HUES48 (cell line): ENCODE results near the gene MRPL28.
A peak's percentile ranks its signal among the peaks of the same experiment; 100 is the strongest.
"Not testable (repeated sequence)": the region's sequence is repeated elsewhere in the genome, so short reads cannot be mapped to it uniquely, and the experiment has no call there.

ENCODE experiments used
- H3K27ac ChIP-seq: one replicate; pipeline ENCODE4 v1.7.0; 2013; ENCODE audit warnings: low read depth, low read length, inconsistent platforms
- H3K27me3 ChIP-seq: 2 replicates; pipeline ENCODE4 v1.6.1; 2013; ENCODE audit warnings: mild to moderate bottlenecking, low read length; ENCODE audit not compliant: control insufficient read depth, insufficient read depth
- H3K36me3 ChIP-seq: 2 replicates; pipeline ENCODE4 v1.6.1; 2013; ENCODE audit warnings: low read length; ENCODE audit not compliant: control insufficient read depth, insufficient read depth
- H3K4me1 ChIP-seq: 2 replicates; pipeline ENCODE4 v1.6.1; 2013; ENCODE audit warnings: mild to moderate bottlenecking, low read length; ENCODE audit not compliant: control insufficient read depth, insufficient read depth
- H3K4me3 ChIP-seq: 2 replicates; pipeline ENCODE4 v1.5.1; 2013; ENCODE audit warnings: mild to moderate bottlenecking, low read depth, low read length
- H3K9ac ChIP-seq: 2 replicates; pipeline ENCODE4 v1.6.1; 2013; ENCODE audit warnings: mild to moderate bottlenecking, low read depth, low read length, moderate library complexity
- H3K9me3 ChIP-seq: 2 replicates; pipeline ENCODE4 v1.6.1; 2013; ENCODE audit warnings: low read length; ENCODE audit not compliant: control insufficient read depth, insufficient read depth

Gene MRPL28

DNA sequence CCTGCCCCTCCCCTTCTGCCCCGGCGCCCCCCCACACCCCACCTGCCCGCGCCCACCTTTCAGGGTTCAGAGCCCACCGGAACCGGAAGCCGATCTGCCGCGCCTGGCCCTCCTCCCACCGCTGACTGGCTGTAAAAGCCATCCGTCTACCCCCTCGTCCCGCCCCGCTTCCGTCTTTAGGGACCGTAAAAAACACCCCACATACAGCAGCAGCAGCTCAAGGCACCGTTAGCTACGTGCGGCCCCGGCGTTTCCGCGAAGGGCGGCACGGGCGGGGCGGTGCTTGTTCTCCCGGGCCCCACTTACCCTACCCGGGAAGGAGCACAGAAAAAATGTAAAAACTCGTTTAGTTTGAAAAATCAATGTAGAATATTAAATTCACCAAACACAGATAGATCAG, at the start of gene MRPL28:
TSS of gene MRPL28 (minus strand) at position 96 of the 400 bp plus-strand sequence. CDS start 320 bp downstream, outside the sequence.
- H3K9me3 ChIP-seq = no peaks in the 10 kb centered on the region
- no peaks in the 10 kb centered on the region for H3K27me3 ChIP-seq
- H3K9ac ChIP-seq = 0 out of 2 replicates have a peak within 1 kb of the TSS, but pooled peaks have one; percentile 21
- peak within 1 kb of the TSS; percentile 66 for H3K27ac ChIP-seq
- H3K36me3 ChIP-seq = peaks cover 72% of the 10 kb centered on the region
- H3K4me3 ChIP-seq = peak within 1 kb of the TSS; percentile 77
- 0 out of 2 replicates have a peak, but pooled peaks cover 3% of the 10 kb centered on the region for H3K4me1 ChIP-seq

- not testable (repeated sequence) for H3K4me3 ChIP-seq, H3K27ac ChIP-seq
- H3K36me3 ChIP-seq = peaks cover 17% of the 10 kb centered on the region; the same call in 1 of the 2 replicates
Measured at GRCh38 chr16:415170-415498, 44.8 kb upstream of the MRPL28 start.

DNA sequence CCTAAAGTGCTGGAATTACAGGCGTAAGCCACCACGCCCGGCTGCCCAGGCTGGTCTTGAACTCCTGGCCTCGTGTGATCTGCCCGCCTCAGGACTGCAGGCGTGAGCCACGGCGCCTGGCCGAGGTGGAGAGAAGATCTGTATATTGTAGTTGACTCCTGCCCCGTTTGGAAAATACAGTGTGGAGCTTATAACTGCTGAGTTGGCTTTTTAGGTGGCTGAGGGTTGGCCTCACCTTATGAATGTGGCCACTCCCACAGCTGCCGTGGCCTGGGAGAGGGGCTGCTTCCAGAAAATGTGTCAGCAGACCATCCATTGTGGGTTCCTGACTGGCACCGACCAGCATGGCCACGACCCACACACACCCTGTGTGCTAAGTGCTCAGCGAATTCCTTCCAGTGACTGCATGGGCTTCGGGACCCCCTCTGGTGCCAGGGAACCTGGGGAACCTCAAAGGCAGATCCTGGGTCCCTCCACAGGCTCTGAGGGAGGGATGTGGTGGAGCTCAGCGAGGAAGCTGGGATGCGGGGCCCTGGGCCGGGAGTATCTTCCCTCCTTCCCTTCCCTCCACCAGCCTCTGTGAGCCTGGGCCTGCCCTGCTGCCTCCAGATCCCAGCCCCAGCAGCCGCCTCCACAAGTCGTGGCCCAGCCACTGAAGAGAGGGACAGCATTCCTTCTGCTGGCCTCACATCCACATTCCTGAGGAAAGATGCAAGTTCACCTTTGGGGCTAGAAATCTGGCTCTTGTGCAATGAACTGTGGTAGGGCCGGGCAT, 44.2 kb upstream of the MRPL28 start:
- H3K27me3 ChIP-seq = no peaks in the 10 kb centered on the region
- H3K4me1 ChIP-seq = no peaks in the 10 kb centered on the region
- no peak overlapping the region for H3K9ac ChIP-seq
- H3K9me3 ChIP-seq = no peaks in the 10 kb centered on the region
- H3K36me3 ChIP-seq = peaks cover 17% of the 10 kb centered on the region; the same call in 1 of the 2 replicates
- H3K27ac ChIP-seq = no peak overlapping the region
- H3K4me3 ChIP-seq = no peak overlapping the region

More at GRCh38 chr16:415170-415498, 44.8 kb upstream of the MRPL28 start:
- H3K9ac ChIP-seq, H3K4me1 ChIP-seq, H3K27me3 ChIP-seq, H3K9me3 ChIP-seq: not testable (repeated sequence)

GRCh38 chr16:411576-412265, 41.4 kb upstream of the MRPL28 start:
- peaks cover 17% of the 10 kb centered on the region; the same call in 1 of the 2 replicates for H3K36me3 ChIP-seq
- H3K9ac ChIP-seq = no peak overlapping the region
- no peaks in the 10 kb centered on the region for H3K9me3 ChIP-seq
- no peak overlapping the region for H3K27ac ChIP-seq
- H3K4me1 ChIP-seq = no peaks in the 10 kb centered on the region
- H3K27me3 ChIP-seq = no peaks in the 10 kb centered on the region
- H3K4me3 ChIP-seq = no peak overlapping the region

DNA sequence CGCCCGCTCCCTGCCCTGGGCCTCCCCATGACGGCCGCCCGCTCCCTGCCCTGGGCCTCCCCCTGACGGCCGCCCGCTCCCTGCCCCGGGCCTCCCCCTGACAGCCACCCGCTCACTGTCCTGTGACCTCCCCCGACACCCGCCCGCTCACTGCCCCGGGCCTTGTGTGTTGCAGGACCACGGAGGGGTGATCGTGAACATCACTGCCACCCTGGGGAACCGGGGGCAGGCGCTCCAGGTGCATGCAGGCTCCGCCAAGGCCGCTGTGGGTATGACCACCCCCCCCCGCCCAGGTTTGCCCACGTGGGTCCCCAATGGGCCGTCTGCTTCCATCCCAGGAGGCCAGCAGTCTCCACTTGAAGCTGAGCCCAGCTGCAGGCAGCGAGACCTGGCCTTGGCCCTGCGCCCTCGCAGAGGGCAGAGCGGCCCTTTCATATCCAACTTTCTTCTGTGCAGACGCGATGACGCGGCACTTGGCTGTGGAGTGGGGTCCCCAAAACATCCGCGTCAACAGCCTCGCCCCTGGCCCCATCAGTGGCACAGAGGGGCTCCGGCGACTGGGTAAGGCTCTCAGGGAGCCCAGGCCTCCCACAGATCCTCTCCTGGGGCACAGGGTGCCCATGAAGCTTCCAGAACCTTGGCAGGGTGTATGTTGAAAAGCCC, 40.3 kb upstream of the MRPL28 start:
- Histone ChIP-seq H3K9ac (no peak overlapping the region), H3K4me1 (no peaks in the 10 kb centered on the region), H3K27ac (no peak overlapping the region), H3K9me3 (no peaks in the 10 kb centered on the region), H3K4me3 (no peak overlapping the region), H3K27me3 (no peaks in the 10 kb centered on the region), H3K36me3 (peaks cover 17% of the 10 kb centered on the region; the same call in 1 of the 2 replicates)

GRCh38 chr16:407253-407652, 36.9 kb upstream of the MRPL28 start:
- Histone ChIP-seq H3K27ac (no peak overlapping the region), H3K27me3 (no peaks in the 10 kb centered on the region), H3K9me3 (no peaks in the 10 kb centered on the region), H3K4me1 (no peaks in the 10 kb centered on the region), H3K36me3 (peaks cover 17% of the 10 kb centered on the region; the same call in 1 of the 2 replicates), H3K4me3 (no peak overlapping the region), H3K9ac (no peak overlapping the region)

DNA sequence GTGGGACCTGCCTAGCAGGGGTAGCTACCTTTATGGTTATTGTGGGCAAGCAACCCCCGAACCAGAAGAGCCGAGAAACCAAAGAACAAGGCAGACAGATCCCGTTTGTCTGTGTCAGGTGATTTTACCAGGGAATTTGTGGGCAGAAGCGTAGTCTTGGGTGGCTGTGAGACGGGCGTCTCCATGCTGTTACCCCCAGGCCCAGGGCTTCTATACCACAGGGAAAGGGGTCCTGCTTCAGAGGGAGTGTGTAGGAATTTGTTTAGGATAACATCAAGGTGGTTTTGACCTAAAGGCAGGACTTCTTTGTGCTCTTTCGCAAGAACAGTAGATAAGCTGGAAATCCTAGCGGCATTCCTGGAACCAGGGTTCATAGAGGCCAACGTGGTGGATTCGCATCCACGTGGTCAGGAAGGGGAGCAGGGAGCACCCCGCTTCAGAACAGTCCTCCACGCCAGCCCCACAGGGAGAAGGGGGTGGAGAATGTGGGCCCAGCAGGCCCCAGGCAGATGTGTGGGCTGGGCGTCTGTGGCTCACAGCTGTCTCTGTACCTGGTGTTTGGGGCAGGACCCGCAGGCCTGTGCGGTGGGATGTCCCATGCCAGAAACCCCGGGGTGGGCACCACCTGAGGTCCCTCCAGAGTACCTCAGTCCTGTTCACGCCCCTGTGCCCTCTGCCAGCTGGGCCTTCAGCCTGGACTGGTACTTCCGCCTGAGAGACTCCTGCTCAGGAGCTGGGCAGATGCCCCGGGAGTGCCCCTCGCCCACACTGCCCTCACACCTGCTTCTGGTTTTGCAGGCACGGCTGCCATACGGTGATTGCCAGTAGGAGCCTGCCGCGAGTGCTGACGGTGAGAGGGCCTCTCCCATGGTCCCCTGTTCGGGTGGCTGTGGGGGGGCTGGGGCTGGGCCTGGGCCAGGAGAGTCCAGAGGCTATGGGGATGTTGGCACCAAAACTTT, 35.5 kb upstream of the MRPL28 start:
- no peaks in the 10 kb centered on the region for H3K4me1 ChIP-seq
- H3K27ac ChIP-seq = no peak overlapping the region
- H3K9ac ChIP-seq = no peak overlapping the region
- H3K36me3 ChIP-seq = 0 out of 2 replicates have a peak, but pooled peaks cover 4% of the 10 kb centered on the region
- H3K9me3 ChIP-seq = no peaks in the 10 kb centered on the region
- H3K27me3 ChIP-seq = no peaks in the 10 kb centered on the region
- H3K4me3 ChIP-seq = no peak overlapping the region

DNA sequence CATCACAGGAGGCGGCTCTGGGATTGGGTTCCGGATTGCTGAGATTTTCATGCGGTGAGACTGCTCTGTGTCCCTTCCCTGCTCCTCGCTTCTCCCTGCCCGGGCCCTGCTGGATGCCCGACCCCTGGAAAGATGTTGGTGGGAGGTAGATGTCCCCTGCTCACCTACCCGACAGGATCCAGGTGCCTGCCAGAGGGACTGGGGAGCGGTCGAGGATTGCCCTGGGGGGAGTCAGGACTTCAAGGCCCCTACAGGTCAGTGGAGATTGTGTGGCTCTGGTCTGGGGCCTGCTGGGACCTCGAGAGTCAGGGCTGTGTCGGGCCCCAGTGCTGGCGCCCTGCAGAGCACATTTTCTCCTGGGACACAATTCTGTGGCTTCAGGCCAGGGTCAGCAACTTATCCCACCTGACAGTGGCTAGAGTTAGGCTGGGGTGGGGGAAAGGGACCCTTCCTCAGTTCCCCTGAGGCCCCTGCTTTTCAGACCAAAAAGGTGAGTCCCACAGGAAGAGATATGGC, 34.7 kb upstream of the MRPL28 start:
- no peak overlapping the region for H3K27ac ChIP-seq
- H3K4me3 ChIP-seq = no peak overlapping the region
- peaks cover 5% of the 10 kb centered on the region; the same call in 1 of the 2 replicates for H3K4me1 ChIP-seq
- no peak overlapping the region for H3K9ac ChIP-seq
- H3K9me3 ChIP-seq = no peaks in the 10 kb centered on the region
- H3K36me3 ChIP-seq = peaks cover 7% of the 10 kb centered on the region
- no peaks in the 10 kb centered on the region for H3K27me3 ChIP-seq

DNA sequence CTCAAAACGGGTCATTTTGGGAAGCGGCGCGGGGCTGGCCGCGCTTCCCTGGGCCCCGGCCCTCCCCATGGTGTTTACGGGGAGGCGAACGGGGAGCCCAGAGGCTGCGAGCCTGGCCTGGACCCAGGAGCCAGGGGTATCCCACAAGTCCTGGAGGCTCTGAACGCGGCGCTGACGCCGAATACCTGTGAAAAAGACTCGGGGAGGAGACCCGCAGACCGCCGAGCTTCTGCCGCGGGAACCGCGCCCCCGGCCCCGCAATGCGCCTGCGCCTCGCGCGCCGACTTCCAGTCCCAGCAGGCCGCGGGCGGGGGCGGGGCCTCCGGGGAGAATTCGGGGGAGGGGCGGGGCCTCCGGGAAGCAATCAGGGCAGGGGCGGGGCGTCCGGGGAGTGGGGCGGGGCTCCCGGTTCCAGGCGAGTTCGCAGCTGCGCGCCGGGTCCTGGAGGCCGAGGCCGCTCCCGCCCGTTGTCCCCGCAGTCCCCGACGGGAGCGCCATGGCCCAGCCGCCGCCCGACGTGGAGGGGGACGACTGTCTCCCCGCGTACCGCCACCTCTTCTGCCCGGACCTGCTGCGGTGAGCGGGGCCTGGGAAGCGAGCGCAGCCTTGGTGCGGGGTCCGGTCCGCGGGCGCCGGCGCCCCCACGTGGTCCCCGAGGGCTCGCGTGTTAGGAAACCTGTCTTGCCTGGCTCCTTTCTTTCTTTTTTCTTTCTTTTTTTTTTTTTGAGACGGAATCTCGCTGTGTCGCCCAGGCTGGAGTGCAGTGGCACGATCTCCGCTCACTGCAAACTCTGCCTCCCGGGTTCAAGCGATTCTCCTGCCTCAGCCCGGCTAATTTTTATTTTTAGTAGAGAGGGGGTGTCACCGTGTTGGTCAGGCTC, 31.4 kb upstream of the MRPL28 start, which contains the start of gene DECR2:
TSS of gene DECR2 (plus strand) at position 418 of the 881 bp plus-strand sequence. CDS start at position 497, 79 bp downstream.
- Histone ChIP-seq H3K9ac (peak within 1 kb of the TSS; percentile 81), H3K27ac (peak within 1 kb of the TSS; percentile 95), H3K36me3 (peaks cover 24% of the 10 kb centered on the region), H3K4me1 (peaks cover 5% of the 10 kb centered on the region; the same call in 1 of the 2 replicates), H3K9me3 (no peaks in the 10 kb centered on the region), H3K4me3 (peak within 1 kb of the TSS; percentile 84), H3K27me3 (no peaks in the 10 kb centered on the region)
